Omental fat pad (tissue), 4 donors: ENCODE measurements around the gene PRG3. TPM values are rescaled to one million over a fixed set of nuclear protein-coding genes. Genes with fewer than 3 reads are reported as not detected.

Experiments used
- ATAC-seq: fragments of 150-250 bp; one replicate; pipeline ENCODE4 v1.9.1; 2016; ENCODE audit warnings: mild to moderate bottlenecking, moderate library complexity; ENCODE audit not compliant: low FRiP score
- DNase-seq: peaks from one replicate; pipeline ENCODE4 v3.0.0-alpha.2; 2019; ENCODE audit warnings: low spot score
- CTCF ChIP-seq, 3 donors: fragments of 450-650 bp; IDR thresholded peaks; one replicate each; pipeline ENCODE4 v1.5.1; 2016 to 2017; ENCODE audit warnings: antibody characterized with exemption in 3 of 3, mild to moderate bottlenecking in 3 of 3, moderate library complexity in 2 of 3
- total RNA-seq, 4 donors: library from RNA; depleted of rRNA; stranded (reverse); fragments of >200 nt; gene quantifications; one replicate each; pipeline ENCODE4 v1.1.0, GENCODE V29; 2016

PRG3 gene
- total RNA-seq, 4 donors from 2014 or later: not detected

- no peak for ATAC-seq
- no peak for DNase-seq
- TF ChIP-seq CTCF (IDR thresholded peaks at IDR 0.05): no peak
Observed at GRCh38 chr11:57425565-57426438, 44.9 kb upstream of the PRG3 start.

GRCh38 chr11:57424792-57425564, 44.0 kb upstream of the PRG3 start:
- DNase-seq (peak; percentile 75), ATAC-seq (peak; percentile 83)
- no peak for TF ChIP-seq CTCF (IDR thresholded peaks at IDR 0.05)

- DNase-seq: no peak
- no peak for TF ChIP-seq CTCF (IDR thresholded peaks at IDR 0.05)
- ATAC-seq: no peak
Observed at GRCh38 chr11:57424137-57424791, 43.3 kb upstream of the PRG3 start.

- no peak for TF ChIP-seq CTCF (IDR thresholded peaks at IDR 0.05)
- no peak for DNase-seq
- ATAC-seq: no peak
Observed at GRCh38 chr11:57422669-57423068, 41.7 kb upstream of the PRG3 start.

GRCh38 chr11:57421805-57422204, 40.9 kb upstream of the PRG3 start:
- ATAC-seq: no peak
- no peak for TF ChIP-seq CTCF (IDR thresholded peaks at IDR 0.05)
- no peak for DNase-seq

GRCh38 chr11:57421066-57421465, 40.1 kb upstream of the PRG3 start:
- no peak for ATAC-seq
- no peak for TF ChIP-seq CTCF (IDR thresholded peaks at IDR 0.05)
- no peak for DNase-seq
